HG03469 (cell line): ENCODE data around the gene WDPCP.
A peak's percentile ranks its signal among the peaks of the same experiment; 100 is the strongest.
"Not testable (repeated sequence)": the region's sequence is repeated elsewhere in the genome, so short reads cannot be mapped to it uniquely, and the experiment has no call there.

Experiments
- ATAC-seq: cut with Tn5 transposase; IDR thresholded peaks from one replicate; pipeline ENCODE4 v1.9.1; 2021; ENCODE audit warnings: mild to moderate bottlenecking, moderate library complexity, moderate number of reproducible peaks; ENCODE audit not compliant: unreplicated experiment

Gene WDPCP

GRCh38 chr2:63268946-63269345 is 319.3 kb downstream of the WDPCP start:
- ATAC-seq, result no peak

DNA sequence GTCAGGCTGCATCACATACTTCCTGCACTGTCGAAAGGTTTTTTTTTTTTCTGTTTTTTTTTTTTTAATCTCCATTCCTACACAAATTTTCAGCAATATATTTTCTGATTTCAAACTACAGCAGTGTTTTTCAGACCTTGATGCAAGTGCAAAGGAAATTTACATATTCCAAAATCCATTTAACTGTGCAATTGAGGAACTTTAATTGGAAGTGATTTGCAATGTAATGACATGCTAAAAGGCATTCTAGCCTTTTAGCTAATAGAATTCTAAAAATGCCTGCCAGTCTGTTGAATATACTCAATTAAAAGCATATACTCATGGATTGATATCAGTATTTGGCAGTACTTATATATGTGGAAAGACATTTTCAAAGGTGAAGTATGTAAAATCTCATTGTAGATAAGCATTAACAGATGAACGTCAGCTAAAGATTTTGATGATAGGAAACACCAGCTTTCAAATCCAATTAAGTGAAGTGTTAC is 327.1 kb downstream of the WDPCP start:
- ATAC-seq, result no peak

DNA sequence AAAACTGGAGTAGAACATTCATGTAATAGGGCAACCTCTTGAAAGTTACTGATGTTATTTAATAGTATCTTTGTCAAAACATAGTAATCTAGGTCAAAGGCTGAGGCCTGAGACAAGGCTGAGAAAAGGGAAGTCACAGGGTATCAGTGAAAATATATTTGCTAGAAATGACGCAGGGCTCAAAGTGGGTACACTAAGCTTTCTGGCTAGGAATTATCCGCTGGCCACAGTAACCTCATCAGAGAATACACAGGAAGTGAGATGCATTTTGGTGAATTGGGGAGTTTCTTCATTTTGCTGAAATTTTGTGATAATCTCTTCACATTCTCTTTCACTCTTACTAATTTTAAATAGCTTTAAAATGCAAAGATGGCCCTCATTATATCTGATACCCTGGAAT is 330.8 kb downstream of the WDPCP start:
- ATAC-seq, result no peak

DNA sequence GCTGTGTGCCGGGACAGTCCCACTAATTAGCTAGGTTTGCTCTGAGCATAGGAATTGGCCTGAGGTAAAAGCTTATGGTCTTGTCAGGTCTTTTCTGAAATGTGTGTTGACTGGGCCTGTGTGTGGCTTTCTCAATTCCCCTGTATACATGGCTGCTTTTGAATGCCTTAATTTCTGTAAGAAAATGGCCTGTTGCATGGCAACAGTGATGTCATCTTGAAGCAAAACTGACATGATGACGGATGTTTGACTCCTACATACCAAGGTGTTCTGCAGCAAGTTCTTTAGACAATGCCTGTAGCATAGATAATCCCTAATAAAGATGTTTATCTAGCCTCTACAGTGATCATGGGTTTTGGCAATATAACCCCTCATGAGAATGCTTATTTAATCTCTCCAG is 339.1 kb downstream of the WDPCP start:
- no peak for ATAC-seq

DNA sequence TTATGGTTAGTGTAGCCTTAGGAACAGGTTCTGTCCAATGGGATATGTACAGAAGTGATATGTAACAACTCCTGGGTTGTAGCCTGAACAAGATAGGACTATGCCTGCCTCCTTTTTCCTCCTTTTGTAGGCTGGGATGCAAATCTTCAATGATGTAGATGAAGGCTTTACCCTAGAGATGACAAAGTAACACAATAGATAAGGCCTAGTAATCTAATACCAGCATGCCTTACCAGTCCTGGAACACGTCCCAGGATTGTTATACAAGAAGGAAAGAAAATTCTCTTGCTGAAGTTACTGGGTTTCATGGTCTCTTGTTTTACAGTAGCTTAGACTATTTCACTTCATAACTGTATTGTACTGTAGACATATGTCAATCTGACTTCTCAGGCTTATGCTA is 345.5 kb downstream of the WDPCP start:
- no peak for ATAC-seq

DNA sequence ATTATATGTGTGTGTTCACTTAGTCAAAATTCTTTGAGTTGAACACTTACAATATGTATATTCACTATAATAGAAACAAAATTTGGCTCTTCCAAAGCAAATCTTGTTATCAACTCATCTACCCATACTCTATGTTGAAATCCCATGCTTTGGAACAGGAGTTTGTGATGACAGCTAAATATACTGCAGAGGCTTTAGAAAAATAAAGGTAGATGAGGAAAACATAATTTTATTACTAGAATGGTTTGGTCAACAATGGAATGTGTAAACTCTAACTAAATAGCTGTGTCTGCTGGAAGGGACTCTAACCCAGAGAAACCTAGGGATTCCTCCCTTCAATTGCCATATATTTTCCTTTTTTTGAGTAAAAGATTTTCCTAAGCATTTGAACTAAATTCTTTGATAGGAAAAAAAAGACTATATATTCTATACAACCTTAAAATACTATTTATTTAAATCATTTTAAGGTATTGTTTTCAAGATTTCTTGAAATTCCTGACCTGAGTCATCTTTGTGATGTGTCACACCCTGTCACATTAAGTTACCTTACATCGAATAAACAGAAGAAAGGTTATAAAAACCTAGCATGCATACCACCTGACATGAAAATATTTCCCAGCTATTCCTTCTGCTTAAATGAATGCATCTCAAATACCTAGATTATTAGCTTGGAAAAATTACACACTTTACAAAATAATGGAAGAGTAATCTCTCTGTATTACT is 362.2 kb downstream of the WDPCP start:
- ATAC-seq, result no peak

- ATAC-seq, result no peak
Measured at GRCh38 chr2:63218800-63219526, 369.3 kb downstream of the WDPCP start.

DNA sequence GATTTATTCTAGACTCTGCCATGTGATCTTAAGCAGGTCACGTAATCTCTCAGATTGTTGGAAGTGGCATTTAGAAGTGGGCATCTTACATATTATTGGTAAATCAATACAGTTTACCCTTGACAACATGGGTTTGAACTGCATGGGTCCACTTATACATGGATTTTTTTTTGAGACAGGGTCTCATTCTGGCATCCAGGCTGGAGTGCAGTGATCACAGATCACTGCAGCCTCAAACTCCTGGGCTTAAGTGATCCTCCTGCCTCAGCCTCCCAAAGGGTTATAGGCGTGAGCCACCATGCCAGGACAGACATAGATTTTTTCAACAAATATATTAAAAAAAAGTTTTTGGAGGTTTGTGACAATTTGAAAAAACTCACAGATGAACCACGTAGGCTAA is 393.0 kb downstream of the WDPCP start:
- ATAC-seq, result no peak

DNA sequence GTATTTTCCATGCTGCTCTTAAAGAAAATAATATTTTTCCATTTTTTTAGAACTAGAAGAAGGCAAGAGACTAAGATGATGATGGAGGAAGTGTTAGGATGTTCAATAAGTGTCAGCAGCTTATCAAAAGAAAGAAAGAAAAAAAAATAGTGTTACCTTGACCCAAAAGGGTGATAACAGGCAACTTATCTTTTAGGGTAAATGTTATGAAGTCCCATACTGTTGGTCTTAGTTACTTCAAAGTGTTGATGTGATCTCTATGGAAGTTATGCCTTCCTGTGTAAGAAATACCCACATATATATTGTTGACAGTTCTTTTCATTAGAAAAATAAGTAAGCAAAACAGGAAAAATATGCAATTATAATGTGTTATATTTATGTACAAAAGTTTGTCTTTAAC is 394.1 kb downstream of the WDPCP start:
- no peak for ATAC-seq

GRCh38 chr2:63192889-63193774 is 395.1 kb downstream of the WDPCP start:
- no peak for ATAC-seq

- ATAC-seq, result no peak
Measured at GRCh38 chr2:63192169-63192888, 395.9 kb downstream of the WDPCP start.

GRCh38 chr2:63189026-63189425 is 399.3 kb downstream of the WDPCP start:
- peak; percentile 84 for ATAC-seq

- no peak for ATAC-seq
Measured at GRCh38 chr2:63186331-63186730, 401.9 kb downstream of the WDPCP start.

GRCh38 chr2:63163161-63163820 is 425.0 kb downstream of the WDPCP start:
- no peak for ATAC-seq

- no peak for ATAC-seq
Measured at GRCh38 chr2:63159262-63159661, 429.0 kb downstream of the WDPCP start.

GRCh38 chr2:63136683-63137082 is 451.6 kb downstream of the WDPCP start:
- not testable (repeated sequence) for ATAC-seq

GRCh38 chr2:63132020-63132419 is 456.3 kb downstream of the WDPCP start:
- ATAC-seq, result no peak

GRCh38 chr2:63131196-63131595 is 457.1 kb downstream of the WDPCP start:
- ATAC-seq, result no peak

DNA sequence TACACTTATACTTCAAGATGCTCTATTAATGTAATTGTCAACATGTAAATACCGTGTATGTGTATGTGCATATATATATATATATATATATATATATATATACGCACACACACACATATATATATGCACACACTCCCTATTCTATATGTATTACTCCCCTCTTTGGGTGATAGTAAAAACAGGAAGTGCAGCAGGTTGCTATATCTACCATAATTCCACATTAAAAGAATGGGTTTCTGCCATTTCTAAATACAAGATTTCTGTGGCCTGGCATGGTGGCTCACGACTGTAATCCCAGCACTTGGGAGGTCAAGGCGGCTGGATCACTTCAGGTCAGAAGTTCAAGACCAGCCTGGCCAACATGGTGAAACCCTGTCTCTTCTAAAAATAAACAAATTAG is 460.7 kb downstream of the WDPCP start:
- no peak for ATAC-seq

- ATAC-seq, result no peak
Measured at GRCh38 chr2:63124850-63125249, 463.4 kb downstream of the WDPCP start.
